ENCODE results near the gene PAFAH1B1.
"Not testable (repeated sequence)": the region's sequence is repeated elsewhere in the genome, so short reads cannot be mapped to it uniquely, and the experiment has no call there.

PAFAH1B1 gene

DNA sequence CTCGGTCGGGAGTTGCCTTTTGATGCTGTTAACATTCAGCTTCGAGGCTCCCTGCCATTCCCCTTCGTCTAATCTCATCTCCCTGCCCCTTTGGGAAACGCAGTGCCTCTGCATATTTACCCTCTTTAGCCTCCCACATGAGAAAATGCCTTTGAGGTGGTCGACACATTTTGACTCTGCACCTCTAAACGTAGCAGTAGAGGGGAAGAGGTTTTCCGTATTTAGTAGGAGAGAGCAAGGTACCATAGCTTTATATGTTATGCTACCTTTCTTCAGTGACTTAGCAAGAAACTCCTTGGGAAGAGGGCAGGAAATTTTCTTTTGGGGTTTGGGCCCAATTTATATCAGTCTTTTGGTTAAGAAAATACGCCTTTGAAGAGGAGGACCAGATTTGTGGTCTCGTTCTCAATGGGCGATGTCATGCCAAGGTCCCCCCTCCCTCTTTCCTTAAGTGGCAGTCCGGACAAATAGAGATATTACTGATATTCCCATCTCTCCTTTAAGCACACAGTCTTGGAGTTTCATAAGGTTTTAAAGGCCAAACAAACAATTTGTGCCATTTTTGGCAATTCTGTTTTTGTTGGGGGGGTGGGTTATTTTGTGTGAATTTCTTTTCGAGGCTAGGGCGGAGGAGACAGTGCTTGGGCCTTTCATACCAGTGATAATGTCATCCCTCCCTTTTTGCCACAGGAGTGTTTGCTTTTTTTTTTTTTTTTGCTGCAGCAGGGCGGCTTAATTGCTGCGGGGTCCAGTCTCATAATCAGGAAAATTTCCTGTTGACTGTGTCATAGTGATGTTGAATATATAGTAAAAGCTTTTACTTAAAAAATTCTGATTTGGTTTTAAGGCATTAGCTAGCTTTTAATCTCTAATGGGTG is 1.5 kb downstream of the PAFAH1B1 start:
- DNase-seq (ENCODE audit: low spot score) = no peak

DNA sequence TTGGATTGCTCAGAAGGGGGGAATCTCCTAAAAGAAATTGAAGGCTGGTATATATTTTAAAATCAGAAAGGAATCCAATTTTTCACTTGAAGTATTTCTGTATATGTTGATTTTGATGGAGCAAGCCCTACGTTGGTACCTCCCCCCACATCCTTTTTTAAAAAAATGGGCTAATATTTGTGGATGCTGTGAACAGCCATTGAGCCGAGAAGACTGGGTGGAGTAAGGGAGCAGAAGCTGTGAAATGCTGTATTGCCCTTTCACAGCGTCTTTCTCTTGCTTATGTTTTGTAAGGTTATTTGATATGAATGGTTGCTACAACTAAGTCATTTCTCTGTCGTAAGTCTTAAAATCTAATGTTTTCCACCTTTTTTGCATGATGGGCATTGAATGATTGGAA is 2.3 kb downstream of the PAFAH1B1 start:
- no peak for DNase-seq (ENCODE audit: low spot score)

DNA sequence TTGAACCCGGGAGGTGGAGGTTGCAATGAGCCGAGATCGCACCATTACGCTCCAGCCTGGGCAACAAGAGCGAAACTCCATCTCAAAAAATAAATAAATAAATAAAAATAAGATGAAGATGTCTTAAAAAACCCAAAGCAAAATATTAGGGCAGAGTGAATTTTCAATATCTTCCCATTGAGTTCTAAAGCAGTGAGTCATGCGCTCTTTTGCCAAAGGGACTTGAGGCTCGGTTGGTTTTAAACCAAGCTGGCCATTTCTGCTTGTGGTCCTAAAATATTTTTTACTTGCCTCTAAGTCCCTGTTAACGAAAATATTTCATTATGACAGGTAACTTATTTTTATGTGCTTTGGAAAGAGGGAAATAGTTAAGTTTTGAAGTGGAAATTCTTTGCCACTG is 4.7 kb downstream of the PAFAH1B1 start:
- DNase-seq (ENCODE audit: low spot score) = peak; percentile 52

DNA sequence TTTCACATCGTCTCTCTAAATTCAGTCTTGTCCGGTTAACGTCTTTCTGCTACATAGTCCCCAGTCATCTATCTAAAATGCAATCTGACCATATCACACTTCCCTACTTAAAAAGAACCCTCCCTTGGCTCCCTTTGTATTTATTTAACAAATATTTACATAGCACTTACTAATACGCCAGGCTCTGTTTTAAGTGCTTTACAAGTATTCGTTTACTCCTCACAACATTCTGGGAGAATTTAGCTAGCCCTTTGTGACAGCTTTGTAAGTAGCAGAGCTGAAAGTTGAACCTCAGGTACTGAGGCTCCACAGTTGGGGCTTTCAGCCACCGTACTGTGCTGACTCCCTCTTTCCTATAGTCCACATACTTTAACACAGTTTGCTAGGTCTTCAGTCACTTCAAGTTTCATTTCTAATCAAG is 9.2 kb downstream of the PAFAH1B1 start:
- no peak for DNase-seq (ENCODE audit: low spot score)

DNA sequence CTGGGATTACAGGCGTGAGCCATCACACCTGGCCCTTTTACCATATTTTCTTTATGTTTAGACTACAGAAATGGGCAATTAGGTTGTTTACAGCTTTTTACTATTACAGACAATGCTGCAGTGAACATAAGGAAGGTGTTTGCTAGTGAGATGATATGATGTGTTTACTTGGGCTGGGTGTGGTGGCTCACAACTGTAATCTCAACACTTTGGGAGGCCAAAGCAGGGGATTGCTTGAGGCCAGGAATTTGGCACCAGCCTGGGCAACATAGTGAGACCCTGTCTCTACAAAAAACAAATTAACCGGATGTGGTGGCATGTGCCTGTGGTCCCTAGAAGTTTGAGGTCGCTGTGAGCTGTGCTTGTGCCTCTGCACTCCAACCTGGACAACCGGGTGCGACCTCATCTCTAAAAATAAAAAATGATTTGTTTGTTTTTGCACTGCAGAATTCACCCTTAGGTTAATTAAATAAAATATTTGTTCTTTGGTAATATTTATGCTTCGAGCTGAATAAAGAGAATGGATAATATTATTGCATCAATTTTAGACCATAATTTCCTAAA is 15.0 kb downstream of the PAFAH1B1 start:
- no peak for DNase-seq (ENCODE audit: low spot score)

DNA sequence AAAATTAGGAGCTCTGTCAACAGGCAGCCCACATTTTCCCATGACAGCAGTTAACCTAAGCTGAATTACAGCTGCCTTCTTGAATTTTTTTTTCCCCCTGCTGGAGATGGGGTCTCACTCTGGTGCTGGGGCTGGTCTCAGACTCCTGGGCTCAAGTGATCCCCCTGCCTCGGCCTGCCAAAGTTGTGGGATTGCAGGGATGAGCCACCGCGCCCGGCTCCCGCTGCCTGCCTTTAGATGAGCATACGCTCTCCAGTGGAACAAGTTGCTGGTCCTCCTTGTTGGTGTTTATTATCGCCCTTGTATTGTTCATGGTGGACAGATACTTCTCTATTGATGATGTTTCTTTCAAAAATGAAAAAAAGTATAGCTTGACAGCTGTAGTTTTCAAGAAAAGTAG is 15.6 kb downstream of the PAFAH1B1 start:
- no peak for DNase-seq (ENCODE audit: low spot score)

DNA sequence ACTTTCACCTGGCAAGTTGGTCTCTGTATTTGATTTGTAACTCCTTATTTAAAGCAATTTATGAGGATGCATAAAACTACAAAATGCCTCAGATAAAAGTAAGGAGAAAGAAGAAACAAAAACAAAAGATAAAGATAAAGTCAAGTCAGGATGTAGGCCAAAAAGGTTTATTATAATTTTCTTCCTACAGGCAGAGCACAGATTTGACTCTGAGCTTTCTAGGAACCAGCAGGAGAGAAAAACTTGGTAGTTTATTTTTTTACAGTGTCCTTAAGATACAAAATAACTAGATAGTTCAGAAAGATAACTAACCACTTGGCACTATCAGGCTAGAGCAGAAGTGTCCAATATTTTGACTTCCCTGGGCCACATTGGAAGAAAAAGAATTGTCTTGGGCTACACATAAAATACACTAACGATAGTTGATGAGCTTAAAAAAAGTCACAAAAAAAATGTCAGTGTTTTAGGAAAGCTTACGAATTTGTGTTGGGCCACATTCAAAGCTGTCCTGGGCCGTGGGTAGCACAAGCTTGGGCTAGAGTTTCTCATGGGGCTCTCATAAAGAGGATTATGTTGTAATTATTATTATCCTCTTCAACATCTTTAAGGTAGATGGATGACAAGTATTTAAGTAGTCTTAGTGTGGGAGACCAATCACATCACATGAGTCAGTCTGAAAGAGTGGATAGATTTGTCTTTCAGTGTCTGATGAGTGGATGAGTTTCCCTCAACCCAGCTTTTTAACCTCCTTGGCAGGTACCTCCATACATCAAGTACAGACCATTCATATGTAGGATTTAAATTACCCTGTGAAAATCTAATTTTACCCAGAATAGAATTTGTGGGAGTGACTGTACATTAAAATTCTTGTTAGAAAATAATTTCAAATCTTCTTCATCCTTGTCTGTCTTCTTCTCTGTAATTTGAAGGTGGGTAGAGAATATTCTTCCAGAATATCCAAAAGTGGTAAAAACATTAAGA is 17.0 kb downstream of the PAFAH1B1 start:
- DNase-seq (ENCODE audit: low spot score) = no peak

DNA sequence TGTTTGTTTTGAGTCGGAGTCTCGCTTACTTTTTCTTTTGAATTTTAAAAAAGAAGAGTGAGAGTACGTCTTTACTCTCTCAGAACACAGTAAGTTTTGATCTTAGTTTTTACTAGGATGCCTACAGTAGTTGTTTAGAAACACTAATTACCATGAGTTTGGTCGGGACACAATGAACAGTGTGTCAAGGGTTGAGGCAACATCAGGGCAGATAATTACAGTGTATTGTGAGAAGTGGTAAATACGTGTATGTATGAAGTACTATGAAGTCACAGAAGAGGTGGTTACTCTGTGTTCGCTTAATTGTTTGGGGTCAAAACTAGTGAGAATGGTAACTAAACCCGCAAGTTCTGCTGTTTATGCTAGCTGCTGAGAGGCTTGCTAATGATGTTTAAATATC is 18.2 kb downstream of the PAFAH1B1 start:
- no peak for DNase-seq (ENCODE audit: low spot score)

DNA sequence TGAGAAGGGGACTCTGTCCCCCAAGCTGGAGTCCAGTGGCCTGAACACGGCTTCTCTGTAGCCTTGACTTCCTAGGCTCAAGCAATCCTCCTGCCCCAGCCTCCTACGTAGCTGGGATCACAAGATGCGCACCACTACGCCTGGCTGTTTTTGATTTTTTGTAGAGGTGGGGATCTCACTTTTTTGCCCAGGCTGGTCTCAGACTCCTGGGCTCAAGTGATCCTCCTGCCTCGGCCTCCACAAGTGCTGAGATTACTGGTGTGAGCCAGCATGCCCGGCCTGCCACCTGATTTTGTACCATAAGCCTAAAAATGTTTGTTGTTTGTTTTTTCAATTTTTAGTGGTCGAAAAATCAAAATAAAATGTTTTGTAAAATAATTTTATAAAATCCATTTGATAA is 19.2 kb downstream of the PAFAH1B1 start:
- no peak for DNase-seq (ENCODE audit: low spot score)

DNA sequence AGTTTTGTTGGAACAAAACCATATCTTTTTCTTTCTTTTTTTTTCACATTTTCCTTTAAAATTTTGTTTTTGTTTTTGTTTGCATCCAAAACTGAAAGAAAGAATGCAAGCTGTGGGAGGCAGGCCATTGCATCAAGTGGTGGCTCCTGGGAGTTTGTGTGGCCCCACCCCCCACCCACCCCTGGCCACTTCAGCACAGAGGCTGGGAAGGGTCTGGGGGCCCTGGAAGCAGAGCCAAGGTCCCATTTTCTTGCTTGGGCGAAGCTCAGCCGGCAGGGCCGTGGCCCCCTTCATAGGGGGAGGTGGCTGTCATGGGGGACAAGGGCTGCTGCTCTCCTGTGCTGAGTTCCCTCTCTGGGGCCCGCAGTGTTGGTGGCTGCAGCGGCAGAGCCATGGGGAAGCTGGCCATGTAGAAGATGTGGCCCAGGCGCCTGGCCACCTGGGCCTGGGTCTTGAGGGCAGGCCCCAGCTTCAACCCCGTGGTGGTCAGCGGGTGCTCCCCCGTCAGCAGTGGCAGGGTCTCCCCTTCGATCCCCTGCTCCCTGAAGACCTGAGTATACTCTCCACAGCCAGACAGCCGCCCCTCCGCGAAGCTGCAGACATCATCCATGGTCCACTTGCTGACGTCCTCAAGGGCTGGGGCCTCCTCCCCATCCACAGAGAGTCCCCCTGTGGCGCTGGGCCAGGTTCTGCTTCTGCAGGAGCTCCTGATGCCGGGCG is 19.8 kb downstream of the PAFAH1B1 start:
- no peak for DNase-seq (ENCODE audit: low spot score)

DNA sequence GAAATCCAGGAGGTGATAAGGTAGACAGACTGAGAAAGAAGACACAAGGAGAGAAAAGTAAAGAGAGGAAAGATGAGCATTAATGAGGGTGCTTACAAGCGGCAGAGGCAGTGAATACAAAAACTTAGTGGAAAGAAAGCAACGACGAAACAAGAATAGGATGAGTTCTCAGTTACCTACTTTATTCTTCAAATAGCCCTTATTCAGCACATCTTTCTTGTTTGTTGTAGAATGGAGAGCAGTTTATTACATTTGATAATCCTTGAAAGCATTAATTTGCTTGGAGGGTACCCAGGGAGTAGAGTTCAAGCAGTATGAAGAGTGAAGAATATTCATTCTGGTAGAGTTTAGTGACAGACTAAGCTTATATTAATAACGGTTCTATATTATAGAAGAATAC is 22.4 kb downstream of the PAFAH1B1 start:
- no peak for DNase-seq (ENCODE audit: low spot score)

DNA sequence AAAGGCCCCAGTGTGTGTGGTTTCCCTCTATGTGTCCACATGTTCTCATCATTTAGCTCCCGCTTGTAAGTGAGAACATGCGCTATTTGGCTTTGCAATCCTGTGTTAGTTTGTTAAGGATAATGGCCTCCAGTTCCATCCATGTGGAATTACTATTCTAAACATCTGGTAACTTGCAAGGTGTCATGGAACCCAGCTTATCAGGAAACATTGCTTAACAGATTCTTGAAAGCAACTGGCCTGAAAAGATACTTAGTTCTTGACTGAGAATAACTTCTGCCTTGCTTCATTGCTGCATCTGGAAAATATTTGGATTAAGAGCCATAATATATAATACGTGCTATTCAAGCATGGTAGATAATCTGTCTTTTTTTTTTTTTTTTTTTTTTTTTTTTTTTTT is 27.8 kb downstream of the PAFAH1B1 start:
- no peak for DNase-seq (ENCODE audit: low spot score)

DNA sequence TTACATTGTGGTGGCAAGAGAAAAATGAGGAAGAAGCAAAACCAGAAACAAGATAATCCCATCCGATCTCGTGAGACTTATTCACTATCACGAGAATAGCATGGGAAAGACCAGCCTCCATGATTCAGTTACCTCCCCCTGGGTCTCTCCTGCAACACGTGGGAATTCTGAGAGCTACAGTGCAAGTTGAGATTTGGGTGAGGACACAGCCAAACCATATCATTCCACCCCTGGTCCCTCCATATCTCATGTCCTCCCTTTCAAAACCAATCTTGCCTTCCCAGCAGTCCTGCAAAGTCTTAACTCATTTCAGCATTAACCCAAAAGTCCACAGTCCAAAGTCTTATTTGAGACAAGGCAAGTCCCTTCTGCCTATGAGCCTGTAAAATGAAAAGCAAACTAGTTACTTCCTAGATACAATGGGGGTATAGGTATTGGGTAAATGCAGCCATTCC is 28.5 kb downstream of the PAFAH1B1 start:
- DNase-seq (ENCODE audit: low spot score) = not testable (repeated sequence)

DNA sequence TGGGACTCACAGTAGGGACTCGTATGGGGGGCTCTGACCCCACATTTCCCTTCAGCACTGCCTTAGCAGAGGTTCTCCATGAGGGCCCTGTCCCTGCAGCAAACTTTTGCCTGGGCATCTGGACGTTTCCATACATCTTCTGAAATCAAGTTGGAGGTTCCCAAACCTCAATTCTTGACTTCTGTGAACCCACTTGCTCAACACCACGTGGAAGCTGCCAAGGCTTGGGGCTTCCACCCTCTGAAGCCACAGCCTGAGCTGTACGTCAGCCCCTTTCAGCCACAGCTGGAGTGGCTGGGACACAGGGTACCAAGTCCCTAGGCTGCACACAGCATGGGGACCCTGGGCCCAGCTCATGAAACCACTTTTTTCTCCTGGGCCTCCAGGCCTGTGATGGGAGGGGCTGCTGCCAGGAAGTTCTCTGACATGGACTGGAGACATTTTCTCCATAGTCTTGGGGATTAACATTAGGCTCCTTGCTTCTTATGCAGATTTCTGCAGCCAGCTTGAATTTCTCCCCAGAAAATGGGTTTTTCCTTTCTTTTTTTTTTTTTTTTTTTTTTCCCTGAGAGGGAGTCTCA is 29.4 kb downstream of the PAFAH1B1 start:
- DNase-seq (ENCODE audit: low spot score) = not testable (repeated sequence)

DNA sequence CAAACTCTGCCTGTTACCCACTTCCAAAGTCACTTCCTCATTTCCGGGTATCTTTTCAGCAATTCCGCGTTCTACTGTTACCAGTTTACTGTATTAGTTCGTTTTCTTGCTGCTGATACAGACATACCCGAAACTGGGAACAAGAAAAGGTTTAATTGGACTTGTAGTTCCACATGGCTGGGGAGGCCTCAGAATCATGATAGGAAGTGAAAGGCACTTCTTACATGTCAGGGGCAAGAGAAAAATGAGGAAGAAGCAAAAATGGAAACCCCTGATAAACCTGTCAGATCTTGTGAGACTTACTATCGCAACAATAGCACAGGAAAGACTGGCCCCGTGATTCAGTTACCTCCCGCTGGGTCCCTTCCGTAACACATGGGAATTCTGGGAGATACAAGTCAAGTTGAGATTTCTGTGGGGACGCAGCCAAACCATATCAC is 30.9 kb downstream of the PAFAH1B1 start:
- DNase-seq (ENCODE audit: low spot score) = no peak

DNA sequence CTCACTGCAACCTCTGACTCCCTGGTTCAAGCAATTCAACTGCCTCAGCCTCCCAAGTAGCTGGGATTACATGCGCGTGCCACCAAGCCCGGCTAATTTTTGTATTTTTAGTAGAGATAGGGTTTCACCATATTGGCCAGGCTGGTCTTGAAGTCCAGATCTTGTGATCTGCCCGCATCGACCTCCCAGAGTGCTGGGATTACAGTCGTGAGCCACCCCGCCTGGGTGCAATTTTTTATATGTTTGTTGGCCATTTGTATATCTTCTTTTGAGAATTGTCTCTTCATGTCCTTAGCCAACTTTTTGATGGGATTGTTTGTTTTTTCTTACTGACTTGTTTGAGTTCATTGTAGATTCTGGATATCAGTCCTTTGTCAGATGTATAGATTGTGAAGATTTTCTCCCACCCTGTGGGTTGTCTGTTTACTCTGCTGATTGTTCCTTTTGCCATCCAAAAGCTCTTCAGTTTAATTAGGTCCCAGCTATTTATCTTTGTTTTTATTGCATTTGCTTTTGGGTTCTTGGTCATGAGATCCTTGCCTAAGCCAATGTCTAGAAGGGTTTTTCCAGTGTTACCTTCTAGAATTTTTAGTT is 33.3 kb downstream of the PAFAH1B1 start:
- not testable (repeated sequence) for DNase-seq (ENCODE audit: low spot score)

DNA sequence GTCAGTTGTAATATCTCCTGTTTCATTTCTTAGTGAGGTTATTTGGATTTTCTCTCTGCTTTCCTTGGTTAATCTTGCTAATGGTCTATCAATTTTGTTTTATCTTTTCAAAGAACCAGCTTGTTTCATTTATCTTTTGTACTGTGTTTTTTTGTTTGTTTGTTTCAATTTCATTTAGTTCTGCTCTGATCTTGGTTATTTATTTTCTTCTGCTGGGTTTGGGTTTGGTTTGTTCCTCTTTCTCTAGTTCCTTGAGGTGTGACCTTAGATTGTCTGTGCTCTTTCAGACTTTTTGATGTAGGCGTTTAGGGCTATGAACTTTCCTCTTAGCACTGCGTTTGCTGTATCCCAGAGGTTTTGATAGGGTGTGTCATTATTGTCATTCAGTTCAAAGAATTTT is 35.5 kb downstream of the PAFAH1B1 start:
- DNase-seq (ENCODE audit: low spot score) = not testable (repeated sequence)

DNA sequence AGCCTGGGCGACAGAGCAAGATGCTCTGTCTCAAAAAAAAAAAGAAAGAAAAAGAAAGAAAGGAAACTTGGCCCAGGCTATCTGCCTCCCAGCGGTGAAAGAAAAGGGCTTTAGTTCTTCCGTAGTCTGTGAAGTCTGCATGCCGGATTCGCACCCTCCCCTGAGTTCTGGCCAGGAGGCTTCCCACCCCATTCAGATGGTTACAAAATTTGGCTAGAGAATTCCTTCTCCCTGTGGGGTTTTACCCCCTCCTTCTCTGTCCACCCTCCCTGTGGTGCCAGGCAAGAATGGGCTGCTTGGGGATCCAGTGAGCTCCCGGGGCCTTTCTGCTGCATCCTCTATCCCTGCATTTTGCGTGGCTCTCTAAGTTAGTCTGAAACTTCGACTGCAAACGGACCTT is 37.8 kb downstream of the PAFAH1B1 start:
- no peak for DNase-seq (ENCODE audit: low spot score)

DNA sequence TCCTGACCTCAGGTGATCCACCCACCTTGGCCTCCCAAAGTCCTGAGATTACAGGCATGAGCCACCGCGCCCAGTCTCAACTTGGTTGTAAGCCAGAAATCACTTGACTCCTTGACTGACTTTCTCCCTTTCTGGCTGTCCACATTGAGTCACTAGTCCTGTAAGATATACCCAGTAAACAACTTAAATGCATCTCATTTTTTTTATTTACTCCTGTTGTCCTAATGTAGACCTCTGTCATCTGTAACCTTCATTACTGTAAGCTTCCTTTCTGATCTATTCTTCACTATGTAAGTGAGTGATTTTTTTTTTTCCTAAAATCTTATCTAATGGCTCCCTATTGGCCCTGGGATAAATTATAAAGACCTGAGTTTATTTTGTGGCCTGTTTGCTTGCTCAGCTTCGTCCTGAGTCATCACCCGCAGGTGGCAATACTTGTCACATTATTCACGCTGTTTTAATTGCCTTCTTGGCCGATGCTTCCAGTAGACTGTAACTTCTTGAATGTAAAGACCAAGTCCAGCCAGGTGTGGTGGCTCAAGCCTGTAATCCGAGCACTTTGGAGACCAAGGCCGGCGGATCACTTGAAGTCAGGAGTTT is 41.0 kb downstream of the PAFAH1B1 start:
- DNase-seq (ENCODE audit: low spot score) = peak; percentile 18

DNA sequence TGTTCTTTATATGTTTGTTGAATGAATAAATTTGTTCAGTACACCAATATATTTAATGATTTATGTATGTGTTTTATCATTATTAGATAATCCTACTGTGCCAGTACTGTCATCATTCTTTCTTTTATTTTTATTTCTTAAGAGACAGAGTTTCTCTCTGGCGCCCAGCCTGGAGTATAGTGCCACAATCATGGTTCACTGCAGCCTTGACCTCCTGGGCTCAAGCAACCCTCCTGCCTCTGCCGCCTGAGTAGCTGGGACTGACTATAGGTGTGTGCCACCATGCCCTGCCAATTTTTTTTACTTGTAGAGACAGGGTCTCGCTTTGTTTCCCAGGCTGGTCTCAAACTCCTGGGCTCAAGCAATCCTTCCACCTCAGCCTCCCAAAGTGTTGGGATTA is 41.8 kb downstream of the PAFAH1B1 start:
- DNase-seq (ENCODE audit: low spot score) = no peak

Measured in AG20443 (cell line).